Measurements from ENCODE around the gene CBX6.

Gene CBX6

DNA sequence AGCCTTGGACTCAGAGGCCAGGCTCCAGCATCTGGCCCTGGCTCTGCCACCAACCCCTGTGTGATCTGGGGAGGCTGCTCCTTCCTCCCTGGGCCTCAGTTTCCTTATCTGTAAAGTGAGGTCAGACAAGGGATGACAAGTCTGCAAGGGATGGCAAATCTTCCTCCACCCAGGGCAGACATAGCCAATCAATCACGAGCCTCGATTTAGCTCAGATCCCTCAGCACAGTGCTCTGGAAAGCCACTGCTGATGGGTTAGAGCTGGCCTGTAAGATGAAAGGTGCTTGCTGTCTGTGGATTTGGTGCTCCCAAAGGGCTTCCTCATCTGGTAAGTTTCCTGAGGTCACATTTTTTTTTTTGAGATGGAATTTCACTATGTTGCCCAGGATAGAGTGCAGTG lies 48.4 kb downstream of the CBX6 start:
- ATAC-seq = no peak
- TF ChIP-seq CREB5 (CRISPR knock-in tag; IDR thresholded peaks at IDR 0.05; ENCODE audit: low read depth) = no peak
- TF ChIP-seq TCF4 (CRISPR knock-in tag; IDR thresholded peaks at IDR 0.05; ENCODE audit: borderline replicate concordance) = no peak
- TF ChIP-seq, protein P1, sequence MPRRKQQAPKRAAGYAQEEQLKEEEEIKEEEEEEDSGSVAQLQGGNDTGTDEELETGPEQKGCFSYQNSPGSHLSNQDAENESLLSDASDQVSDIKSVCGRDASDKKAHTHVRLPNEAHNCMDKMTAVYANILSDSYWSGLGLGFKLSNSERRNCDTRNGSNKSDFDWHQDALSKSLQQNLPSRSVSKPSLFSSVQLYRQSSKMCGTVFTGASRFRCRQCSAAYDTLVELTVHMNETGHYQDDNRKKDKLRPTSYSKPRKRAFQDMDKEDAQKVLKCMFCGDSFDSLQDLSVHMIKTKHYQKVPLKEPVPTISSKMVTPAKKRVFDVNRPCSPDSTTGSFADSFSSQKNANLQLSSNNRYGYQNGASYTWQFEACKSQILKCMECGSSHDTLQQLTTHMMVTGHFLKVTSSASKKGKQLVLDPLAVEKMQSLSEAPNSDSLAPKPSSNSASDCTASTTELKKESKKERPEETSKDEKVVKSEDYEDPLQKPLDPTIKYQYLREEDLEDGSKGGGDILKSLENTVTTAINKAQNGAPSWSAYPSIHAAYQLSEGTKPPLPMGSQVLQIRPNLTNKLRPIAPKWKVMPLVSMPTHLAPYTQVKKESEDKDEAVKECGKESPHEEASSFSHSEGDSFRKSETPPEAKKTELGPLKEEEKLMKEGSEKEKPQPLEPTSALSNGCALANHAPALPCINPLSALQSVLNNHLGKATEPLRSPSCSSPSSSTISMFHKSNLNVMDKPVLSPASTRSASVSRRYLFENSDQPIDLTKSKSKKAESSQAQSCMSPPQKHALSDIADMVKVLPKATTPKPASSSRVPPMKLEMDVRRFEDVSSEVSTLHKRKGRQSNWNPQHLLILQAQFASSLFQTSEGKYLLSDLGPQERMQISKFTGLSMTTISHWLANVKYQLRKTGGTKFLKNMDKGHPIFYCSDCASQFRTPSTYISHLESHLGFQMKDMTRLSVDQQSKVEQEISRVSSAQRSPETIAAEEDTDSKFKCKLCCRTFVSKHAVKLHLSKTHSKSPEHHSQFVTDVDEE (CRISPR knock-in tag; IDR thresholded peaks at IDR 0.05) = no peak
- no peak for TF ChIP-seq PPARA (CRISPR knock-in tag; IDR thresholded peaks at IDR 0.05; ENCODE audit: borderline replicate concordance)
- TF ChIP-seq CSRNP3 (CRISPR knock-in tag; IDR thresholded peaks at IDR 0.05) = no peak
- TF ChIP-seq ARNTL (CRISPR knock-in tag; IDR thresholded peaks at IDR 0.05; ENCODE audit: borderline replicate concordance, low read depth) = no peak
- no peak for TF ChIP-seq ZFP3 (CRISPR knock-in tag; IDR thresholded peaks at IDR 0.05)
- no peak for TF ChIP-seq CSDC2 (CRISPR knock-in tag; IDR thresholded peaks at IDR 0.05)
- TF ChIP-seq ZNF565 (CRISPR knock-in tag; conservative IDR thresholded peaks at IDR 0.05; ENCODE audit: low read depth) = no peak
- TF ChIP-seq RARB (CRISPR knock-in tag; IDR thresholded peaks at IDR 0.05) = no peak
- TF ChIP-seq ZNF70 (CRISPR knock-in tag; IDR thresholded peaks at IDR 0.05) = no peak
- TF ChIP-seq ZNF8 (CRISPR knock-in tag; IDR thresholded peaks at IDR 0.05) = no peak
- TF ChIP-seq ZC3H10 (CRISPR knock-in tag; IDR thresholded peaks at IDR 0.05) = no peak
- no peak for TF ChIP-seq GLIS3 (CRISPR knock-in tag; IDR thresholded peaks at IDR 0.05)

DNA sequence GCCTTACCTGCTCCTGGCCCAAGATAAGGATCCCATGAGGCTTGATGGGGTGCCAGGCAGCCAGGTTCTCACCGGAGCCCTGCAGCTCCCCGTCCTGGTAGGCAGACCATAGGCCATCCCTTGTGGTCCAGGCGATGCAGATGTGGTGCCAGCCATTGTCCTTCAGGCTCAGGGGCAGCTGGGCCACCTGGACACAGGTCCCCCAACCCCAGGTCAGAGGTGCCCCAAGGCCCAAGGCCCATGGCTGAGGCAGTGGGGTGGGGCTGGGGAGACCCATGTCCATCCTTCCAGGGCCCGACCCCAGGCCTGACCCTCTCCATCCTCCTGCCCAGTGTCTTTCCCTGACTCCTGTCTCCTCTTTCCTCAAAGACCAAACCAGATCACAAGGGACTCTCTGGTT lies 48.9 kb downstream of the CBX6 start:
- TF ChIP-seq CSDC2 (CRISPR knock-in tag; IDR thresholded peaks at IDR 0.05) (no peak), ZFP3 (CRISPR knock-in tag; IDR thresholded peaks at IDR 0.05) (no peak), ZC3H10 (CRISPR knock-in tag; IDR thresholded peaks at IDR 0.05) (no peak), OSR1 (CRISPR knock-in tag; IDR thresholded peaks at IDR 0.05) (no peak), RARB (CRISPR knock-in tag; IDR thresholded peaks at IDR 0.05) (no peak), SNAI2 (CRISPR knock-in tag; IDR thresholded peaks at IDR 0.05) (no peak), ZFP30 (CRISPR knock-in tag; IDR thresholded peaks at IDR 0.05) (no peak), ZNF70 (CRISPR knock-in tag; IDR thresholded peaks at IDR 0.05) (no peak), TCF4 (CRISPR knock-in tag; IDR thresholded peaks at IDR 0.05; ENCODE audit: borderline replicate concordance) (no peak), ZNF565 (CRISPR knock-in tag; conservative IDR thresholded peaks at IDR 0.05; ENCODE audit: low read depth) (no peak), BACH2 (CRISPR knock-in tag; IDR thresholded peaks at IDR 0.05; ENCODE audit: borderline replicate concordance) (no peak)
- TF ChIP-seq, protein P2, sequence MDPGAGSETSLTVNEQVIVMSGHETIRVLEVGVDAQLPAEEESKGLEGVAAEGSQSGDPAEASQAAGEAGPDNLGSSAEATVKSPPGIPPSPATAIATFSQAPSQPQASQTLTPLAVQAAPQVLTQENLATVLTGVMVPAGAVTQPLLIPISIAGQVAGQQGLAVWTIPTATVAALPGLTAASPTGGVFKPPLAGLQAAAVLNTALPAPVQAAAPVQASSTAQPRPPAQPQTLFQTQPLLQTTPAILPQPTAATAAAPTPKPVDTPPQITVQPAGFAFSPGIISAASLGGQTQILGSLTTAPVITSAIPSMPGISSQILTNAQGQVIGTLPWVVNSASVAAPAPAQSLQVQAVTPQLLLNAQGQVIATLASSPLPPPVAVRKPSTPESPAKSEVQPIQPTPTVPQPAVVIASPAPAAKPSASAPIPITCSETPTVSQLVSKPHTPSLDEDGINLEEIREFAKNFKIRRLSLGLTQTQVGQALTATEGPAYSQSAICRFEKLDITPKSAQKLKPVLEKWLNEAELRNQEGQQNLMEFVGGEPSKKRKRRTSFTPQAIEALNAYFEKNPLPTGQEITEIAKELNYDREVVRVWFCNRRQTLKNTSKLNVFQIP (CRISPR knock-in tag; IDR thresholded peaks at IDR 0.05; ENCODE audit: borderline replicate concordance, low read depth) = no peak
- TF ChIP-seq, protein P3, sequence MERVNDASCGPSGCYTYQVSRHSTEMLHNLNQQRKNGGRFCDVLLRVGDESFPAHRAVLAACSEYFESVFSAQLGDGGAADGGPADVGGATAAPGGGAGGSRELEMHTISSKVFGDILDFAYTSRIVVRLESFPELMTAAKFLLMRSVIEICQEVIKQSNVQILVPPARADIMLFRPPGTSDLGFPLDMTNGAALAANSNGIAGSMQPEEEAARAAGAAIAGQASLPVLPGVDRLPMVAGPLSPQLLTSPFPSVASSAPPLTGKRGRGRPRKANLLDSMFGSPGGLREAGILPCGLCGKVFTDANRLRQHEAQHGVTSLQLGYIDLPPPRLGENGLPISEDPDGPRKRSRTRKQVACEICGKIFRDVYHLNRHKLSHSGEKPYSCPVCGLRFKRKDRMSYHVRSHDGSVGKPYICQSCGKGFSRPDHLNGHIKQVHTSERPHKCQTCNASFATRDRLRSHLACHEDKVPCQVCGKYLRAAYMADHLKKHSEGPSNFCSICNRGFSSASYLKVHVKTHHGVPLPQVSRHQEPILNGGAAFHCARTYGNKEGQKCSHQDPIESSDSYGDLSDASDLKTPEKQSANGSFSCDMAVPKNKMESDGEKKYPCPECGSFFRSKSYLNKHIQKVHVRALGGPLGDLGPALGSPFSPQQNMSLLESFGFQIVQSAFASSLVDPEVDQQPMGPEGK (CRISPR knock-in tag; IDR thresholded peaks at IDR 0.05; ENCODE audit: borderline replicate concordance) = no peak
- ATAC-seq = no peak

DNA sequence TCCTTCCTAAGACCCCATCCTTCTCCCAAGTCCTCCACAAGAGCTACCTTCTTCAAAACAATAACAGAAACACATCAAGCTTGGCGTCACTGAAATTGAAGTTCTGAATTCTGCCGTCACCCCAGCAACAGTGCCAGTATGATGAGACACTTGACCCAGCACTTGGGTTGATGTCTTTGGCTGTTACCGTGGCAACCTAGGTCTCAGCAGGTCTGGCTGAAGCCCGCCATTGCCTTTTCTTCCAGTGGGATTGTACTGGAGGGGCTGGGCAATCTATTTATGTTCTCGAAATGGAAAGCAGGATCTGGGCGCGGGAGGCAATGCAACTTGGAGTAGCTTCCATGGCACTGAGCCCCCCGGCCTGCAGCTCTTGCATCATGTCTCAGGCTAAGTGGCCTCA lies 52.0 kb downstream of the CBX6 start:
- ATAC-seq = no peak
- TF ChIP-seq ZNF565 (CRISPR knock-in tag; conservative IDR thresholded peaks at IDR 0.05; ENCODE audit: low read depth) (no peak), SNAI2 (CRISPR knock-in tag; IDR thresholded peaks at IDR 0.05) (no peak), CREB5 (CRISPR knock-in tag; IDR thresholded peaks at IDR 0.05; ENCODE audit: low read depth) (no peak)
